T-helper 2 cell treated with Interferon-gamma antibody and Interleukin-4, amounts not matched to agents 100 ng/mL and 5 ng/mL, for 36 hours (primary cell): ENCODE measurements around the gene CDC25B. TPM values are rescaled to one million over a fixed set of nuclear protein-coding genes. Genes with fewer than 3 reads are reported as not detected.
"Not testable (repeated sequence)": the region's sequence is repeated elsewhere in the genome, so short reads cannot be mapped to it uniquely, and the experiment has no call there.

Experiments
- intact Hi-C: fragments of 100-400 bp; cut with micrococcal nuclease; formaldehyde crosslinking; loops from one replicate; pipeline ENCODE4 v1.15.1; 2023
- total RNA-seq: library from RNA; stranded (reverse); gene quantifications from 2 replicates; pipeline ENCODE4 v1.2.3, GENCODE V29; 2022

Gene CDC25B
- total RNA-seq, 1 donor from 2014 or later = 404 TPM

DNA sequence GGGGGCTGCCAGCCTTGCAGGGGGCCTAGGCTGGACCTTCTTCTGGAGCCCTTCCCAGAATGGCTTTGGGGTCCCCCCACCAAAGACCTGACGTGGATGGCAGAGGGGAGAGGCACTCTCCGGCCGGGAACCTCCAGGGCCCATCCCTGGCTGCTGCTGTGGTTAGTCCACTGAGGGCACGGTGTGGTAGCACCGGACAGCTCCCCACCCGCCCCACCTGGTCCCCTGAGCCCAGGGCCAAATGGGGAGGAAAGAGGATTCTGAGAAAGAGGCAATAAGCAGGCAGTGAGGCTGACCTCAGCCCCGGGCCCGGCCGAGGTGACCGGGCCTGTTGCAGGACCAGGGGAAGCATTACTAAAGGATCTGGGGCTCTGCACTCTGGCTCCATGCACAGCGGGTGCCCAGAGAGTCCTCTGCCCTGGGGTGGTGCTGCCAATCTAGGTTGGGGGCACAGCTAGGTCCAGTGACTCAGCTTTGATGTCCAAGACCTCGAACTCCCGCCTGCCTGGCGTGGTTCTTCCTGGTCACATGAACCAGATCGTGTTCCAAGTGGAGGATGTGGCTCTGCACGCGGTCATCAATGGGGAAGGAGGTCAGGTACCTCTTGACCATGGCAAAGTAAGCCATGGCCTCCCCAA, 11.8 kb upstream of the CDC25B start:
- intact Hi-C loops = no loop called here

DNA sequence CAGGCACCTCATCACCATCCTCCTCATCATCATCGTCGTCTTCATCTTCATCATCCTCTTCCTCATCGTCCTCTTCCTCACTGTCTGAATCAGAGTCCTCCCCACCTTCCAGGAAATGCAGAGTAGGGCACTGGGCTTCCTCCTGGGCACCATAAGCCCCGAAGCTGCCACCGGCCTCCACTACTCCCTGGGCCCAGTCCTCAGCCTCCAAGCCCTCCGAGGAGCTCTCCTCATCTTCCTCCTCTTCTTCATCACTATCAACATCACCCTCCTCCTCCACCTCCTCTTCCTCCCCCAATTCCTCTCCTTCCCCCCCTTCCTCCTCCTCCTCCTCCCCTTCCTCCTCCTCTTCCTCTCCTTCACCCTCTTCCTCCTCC, 11.3 kb upstream of the CDC25B start:
- intact Hi-C loops = no loop called here

DNA sequence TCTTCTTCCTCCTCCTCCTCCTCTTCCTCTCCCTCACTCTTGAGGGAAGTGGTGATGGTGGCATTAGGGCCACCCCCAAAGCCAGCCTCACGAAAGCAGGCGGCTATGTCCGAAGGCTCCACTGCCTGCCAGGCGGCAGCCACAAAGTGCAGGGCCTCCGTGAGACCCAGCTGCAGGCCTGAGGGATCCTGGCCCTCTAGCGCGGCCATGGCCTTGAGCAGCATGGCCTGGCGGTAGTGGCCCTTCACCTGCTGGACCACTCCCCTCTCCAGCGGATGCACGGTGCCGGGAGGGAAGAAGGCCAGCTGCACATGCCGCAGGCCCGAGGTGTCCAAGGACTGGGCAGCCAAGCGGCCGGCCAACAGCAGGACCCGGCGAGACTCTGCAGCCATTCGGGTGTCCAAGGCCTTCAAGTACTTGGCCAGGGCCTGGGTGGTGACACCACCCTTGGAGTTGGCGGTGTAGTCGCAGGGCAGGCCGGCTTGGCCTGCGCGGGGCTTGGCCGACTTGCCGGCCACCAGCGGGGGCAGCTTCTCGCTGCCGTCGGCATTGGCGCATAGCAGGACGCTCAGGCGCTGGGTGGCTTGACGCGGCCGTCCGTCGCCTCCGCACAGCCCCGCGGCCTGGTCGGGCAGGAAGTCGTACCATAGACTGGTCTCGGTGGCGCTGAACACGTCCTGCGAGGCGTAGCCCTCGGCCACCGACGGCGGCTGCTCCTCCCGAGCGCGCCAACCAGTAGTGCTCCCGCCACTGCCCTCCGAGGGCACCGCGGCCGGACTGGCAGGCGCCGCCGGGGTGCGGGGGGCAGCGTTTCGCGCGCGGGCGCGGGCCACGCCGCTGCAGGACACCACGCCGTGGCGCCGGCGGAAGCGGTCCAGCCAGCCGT, 10.6 kb upstream of the CDC25B start:
- intact Hi-C loops = loop anchor here (1.0 to 2.0 kb wide), 4 partner anchors 19 to 299 kb away; partner anchors contain the start of genes ADISSP and AP5S1

DNA sequence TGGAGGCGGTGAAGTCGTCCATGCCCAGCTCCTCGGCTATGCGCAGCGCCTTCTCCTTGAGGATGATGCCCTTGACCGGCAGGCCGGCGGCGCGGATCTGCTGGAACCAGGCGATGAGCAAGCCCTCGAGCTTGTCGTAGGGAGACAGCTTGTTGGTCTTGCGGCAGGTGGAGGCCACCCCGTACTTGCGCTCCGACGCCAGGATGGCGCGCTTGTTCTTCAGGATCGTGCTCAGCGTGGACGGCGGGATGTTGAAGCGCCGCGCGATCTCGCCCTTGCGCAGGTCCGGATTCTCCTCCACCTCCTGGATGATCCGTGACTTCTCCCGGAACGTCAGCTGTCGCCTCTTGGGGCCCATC, 10.0 kb upstream of the CDC25B start:
- intact Hi-C loops = loop anchor here (1.0 to 2.0 kb wide), 4 partner anchors 19 to 299 kb away; partner anchors contain the start of genes ADISSP and AP5S1

DNA sequence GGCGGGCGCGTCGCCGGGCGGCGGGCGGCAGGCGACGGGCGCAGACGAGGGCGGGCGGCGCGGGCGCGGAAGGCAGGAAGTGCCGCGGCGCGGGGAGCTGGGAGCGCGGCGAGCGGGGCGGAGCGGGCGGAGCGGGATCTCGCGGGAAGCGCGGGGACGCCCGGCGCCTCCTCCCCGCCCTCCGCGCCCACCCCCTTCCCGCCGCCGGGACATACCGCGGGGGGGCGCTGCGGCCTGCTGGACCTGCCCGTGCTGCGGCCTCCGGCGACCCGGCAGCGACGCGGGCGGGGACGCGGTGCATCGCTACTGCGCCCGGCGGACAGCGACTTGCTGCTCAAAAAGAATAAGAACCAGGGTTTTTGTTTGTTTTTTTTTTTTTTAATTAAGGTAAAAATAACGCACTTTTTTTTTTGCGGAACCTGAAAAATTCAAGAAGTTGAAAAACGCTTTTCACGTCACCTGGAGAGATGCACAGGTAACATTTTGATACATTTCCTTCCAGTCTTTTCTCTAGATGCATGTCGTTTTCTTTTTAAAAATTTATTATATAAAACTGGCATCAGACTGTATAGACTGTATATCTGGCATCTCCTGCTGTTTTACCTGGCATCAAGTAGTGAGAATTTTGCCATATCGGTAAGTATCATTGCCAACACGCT, 9.3 kb upstream of the CDC25B start, which contains the start of gene CENPB:
Gene CENPB, minus strand, starts transcription at position 76 of the 659 bp plus-strand sequence. CDS start 257 bp downstream, outside the sequence.
- intact Hi-C loops = loop anchor here (1.0 to 2.0 kb wide), 4 partner anchors 20 to 298 kb away; partner anchors contain the start of genes ADISSP and AP5S1

DNA sequence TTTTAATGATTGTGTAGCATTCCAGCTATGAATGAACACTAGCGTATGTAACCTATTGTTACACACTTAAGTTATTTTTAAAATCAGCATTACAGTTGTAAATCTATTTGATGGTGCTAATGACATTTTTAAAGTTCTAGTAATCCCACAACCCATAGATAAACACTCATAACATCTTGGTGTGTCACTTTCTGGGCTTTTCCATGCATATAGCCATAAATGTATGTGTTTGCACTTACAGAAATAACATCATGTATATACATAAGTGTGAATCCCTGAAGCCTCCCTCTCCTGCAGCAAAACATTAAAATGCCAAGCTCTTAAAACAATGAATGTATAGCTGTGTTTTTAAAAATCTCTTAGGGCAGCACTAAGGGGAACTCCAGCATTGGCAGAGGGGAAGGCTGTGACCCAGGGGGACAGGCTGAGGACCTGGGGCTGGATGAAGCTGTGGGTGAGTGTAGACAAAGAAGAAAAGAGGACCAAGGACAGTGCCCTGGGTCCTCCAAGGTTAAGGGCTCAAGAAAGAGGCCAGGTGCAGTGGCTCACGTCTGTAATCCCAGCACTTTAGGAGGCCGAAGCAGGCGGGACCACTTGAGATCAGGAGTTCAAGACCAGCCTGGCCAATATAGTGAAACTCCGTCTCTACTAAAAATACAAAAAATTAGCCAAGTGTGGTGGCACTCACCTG, 8.6 kb upstream of the CDC25B start:
- intact Hi-C loops = loop anchor here (2.0 kb wide), 3 partner anchors 21 to 297 kb away; partner anchors contain the start of gene ADISSP

DNA sequence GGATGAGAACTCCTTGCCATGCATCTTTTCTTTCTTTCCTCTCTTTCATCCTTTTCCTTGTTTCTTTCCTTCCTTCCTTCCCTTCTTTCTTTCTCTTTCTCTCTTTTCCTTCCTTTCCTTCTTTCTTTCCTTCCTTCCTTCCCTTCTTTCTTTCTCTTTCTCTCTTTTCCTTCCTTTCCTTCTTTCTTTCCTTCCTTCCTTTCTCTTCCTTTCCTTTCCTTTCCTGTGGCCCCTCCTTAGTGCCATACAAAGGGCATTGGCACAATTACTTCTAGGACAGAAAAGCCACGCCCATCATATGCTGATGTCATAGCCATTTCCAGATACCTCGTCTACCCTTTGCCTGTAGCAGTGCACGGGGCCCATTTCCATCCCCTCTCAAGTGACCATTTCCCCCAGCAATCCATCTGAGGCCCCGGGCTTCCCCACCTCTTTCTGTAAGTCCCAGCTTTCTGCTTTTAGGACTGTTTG, 7.4 kb upstream of the CDC25B start:
- intact Hi-C loops = no loop called here

DNA sequence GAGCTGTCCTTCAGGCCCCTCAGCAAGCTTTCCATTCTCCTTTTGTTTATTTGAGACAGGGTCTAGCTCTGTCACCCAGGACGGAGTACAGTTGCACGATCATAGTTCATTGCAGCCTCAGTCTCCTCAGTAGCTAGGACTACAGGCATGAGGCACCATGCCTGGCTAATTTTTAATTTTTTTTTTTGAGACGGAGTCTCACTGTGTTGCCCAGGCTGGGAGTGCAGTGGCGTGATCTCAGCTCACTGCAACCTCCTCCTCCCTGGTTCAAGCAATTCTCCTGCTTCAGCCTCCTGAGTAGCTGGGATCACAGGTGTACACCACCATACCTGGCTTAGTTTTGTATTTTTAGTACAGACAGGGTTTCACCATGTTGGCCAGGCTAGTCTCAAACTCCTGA, 6.9 kb upstream of the CDC25B start:
- intact Hi-C loops = not testable (repeated sequence)

DNA sequence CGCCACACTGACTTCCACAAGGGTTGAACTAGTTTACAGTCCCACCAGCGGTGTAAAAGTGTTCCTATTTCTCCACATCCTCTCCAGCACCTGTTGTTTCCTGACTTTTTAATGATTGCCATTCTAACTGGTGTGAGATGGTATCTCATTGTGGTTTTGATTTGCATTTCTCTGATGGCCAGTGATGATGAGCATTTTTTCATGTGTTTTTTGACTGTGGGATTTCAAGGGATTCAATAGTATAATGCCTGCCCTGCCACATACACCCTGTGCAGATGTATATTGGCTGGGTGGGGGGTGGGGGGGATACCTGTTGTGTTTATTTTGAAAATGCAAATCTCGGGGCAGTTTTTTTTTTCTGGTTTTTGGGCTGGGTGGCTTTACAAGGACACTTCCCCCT, 1.9 kb upstream of the CDC25B start:
- intact Hi-C loops = loop anchor here (10.0 kb wide), 1 partner anchor 221 kb away; the partner anchor contains the start of gene RNF24

DNA sequence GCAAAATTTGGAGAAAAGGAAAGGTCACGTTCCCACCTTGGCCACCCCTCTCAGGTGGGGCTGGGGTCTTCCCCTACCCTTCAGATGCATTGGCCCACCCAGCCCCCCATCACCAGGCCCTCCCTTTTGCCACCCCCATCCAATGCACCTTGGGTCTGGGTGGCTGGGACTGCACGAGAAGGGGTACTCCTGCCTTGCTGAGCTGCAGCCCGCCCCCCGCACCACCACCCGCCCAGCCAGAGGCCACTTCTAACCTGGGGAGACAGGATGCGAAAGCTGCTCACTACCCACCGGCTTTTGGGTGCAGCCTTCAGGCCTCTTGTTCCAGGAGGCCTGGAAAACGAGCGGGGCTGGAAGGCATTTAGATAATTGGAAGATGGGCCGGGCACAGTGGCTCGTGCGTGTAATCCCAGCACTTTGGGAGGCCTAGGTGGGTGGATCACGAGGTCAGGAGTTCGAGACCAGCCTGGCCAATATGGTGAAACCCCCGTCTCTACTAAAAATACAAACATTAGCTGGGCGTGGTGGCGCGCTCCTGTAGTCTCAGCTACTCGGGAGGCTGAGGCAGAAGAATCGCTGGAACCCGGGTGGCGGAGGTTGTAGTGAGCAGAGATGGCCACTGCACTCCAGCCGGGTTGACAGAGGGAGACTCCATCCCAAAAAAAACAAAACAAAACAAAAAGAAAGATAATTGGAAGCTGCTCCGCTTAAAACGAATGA, 1.2 kb upstream of the CDC25B start:
- intact Hi-C loops = loop anchor here (1.0 to 10.0 kb wide), 2 partner anchors 16 to 220 kb away; partner anchors contain the start of gene RNF24

DNA sequence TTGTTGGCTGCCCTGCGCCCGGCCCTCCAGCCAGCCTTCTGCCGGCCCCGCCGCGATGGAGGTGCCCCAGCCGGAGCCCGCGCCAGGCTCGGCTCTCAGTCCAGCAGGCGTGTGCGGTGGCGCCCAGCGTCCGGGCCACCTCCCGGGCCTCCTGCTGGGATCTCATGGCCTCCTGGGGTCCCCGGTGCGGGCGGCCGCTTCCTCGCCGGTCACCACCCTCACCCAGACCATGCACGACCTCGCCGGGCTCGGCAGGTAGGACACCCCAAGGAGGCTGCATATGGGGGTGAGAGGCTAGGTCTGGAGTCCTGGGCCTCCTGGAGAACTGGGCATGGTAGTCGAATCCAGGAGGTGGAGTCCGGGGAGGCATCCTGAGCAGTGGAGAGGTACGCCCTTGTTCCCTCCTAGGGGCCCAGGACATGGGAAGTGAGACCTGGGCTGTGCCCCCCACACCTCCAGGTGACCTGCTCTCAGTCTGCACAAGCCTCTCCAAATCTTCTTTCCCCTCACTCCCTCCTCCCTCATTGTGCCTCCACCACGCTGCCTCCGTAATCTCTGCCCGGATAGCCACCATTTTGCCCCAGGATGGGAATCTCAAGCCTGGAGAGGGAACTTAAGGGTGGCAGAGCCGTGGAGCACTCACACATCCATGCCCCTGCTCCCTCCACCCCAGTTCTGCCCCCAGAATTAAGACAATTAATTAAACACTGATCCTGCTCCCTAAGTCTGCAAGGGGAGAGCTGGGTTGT, 541 bp downstream of the CDC25B start:
- intact Hi-C loops = loop anchor here (1.0 to 10.0 kb wide), 3 partner anchors 24 to 218 kb away; partner anchors contain the start of genes AP5S1, PANK2 and RNF24

DNA sequence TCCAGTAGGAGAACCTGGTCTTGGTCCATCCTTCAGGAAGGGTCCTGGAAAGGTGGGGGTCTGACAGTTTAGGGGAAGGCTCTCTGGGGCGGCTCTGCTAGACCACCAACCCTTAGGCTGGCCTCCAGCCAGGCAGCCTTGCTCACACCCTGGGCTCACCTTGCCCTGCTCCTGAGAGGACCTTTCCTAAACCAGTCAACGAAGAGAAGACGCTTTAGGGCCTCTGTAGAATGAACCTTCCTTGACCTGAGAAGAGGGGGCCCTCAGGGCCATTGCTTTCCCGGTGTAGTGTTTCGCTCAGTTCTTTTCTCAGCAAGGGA, 1.1 kb downstream of the CDC25B start:
- intact Hi-C loops = loop anchor here (2.0 to 10.0 kb wide), 2 partner anchors 92 to 218 kb away; partner anchors contain the start of genes PANK2 and RNF24

DNA sequence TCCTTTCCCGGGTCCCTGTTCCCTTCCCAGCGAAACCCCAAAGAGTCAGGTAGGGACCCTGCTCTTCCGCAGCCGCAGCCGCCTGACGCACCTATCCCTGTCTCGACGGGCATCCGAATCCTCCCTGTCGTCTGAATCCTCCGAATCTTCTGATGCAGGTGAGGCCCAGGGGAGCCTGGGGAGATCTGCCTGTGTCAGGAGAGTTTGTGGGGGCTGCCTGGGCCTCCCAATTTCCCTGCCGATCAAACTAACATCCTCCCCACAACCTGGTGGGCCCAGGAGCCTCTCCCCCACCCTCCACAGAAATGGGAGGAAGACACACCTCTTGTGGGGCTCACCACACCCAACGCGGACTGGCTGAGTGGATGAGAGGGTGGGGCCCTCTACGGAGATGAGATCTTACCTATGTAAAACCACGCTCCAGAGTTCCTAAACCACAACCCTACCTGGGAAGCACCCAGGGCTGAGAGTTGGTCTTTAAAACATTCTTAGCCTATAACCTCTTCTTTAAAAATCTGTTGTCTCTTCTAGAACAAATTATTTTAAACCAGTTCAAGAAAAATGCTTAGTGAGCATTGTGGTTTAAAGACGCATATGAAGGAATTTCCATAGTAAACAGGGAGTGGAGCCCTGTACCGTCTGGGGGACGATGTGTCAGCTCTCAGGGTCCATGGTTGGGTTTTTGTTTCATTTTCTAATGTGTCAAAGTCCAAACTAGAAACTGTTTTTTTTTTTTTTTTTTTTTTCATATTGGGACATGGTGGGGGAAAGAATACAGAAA, 1.7 kb downstream of the CDC25B start:
- intact Hi-C loops = loop anchor here (2.0 to 10.0 kb wide), 2 partner anchors 91 to 217 kb away; partner anchors contain the start of genes PANK2 and RNF24

DNA sequence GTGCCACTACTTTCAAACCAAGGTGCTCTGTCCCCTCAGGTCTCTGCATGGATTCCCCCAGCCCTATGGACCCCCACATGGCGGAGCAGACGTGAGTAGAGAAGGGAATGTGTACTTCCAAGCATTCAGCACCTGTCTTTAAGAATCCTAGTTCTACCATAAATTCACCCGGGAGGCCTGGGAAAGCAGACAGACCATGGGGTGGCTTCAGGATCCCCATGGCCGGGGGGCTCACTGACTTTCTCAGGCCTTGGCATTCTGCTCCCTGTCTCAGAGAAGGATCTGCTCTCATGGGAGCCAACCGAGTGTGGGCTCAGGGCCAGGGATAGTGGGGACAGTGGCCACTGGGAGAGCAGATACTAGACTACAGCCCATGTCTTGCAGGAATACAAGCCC, 2.3 kb downstream of the CDC25B start:
- intact Hi-C loops = loop anchor here (10.0 kb wide), 1 partner anchor 216 kb away; the partner anchor contains the start of gene RNF24

DNA sequence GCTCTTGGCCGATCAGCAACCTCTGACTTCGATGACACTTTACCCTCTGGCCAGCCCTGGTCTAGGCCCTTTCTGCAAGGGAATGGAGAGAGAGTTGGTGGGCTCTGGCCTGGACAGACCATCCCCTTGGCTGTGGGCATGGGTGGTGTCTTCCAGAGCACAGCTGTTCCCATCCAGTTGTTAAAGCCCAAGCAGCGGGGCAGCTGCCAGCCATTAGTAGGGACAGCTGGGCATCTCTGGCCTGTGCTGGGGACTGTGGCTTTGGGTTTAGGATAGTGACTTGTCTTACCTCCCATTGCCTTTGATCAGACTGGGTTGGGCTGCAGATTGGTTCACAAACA, 2.8 kb downstream of the CDC25B start:
- intact Hi-C loops = loop anchor here (1.0 to 10.0 kb wide), 2 partner anchors 12 to 216 kb away; partner anchors contain the start of gene RNF24

DNA sequence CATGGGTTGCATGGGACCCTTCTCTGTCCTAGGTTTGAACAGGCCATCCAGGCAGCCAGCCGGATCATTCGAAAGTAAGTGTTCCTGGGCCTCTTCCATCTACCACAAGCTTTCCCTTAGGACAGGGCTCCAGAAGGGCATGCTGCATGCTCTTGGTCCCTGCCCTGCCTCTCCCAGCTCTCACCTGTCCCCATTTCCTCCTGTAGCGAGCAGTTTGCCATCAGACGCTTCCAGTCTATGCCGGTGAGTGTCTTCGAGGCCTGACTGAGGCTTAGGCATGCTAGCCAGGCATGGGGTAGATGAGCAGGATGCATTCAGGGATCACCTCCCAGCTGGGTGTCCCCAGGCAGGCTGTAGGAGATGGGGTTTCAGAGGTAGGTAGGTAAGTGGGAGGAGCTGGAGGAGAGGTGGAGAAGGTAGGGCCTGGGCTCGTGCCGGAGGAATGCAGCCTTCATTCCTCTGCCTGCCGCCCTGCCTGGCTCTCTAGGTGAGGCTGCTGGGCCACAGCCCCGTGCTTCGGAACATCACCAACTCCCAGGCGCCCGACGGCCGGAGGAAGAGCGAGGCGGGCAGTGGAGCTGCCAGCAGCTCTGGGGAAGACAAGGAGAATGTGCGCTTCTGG, 4.3 kb downstream of the CDC25B start:
- intact Hi-C loops = no loop called here

DNA sequence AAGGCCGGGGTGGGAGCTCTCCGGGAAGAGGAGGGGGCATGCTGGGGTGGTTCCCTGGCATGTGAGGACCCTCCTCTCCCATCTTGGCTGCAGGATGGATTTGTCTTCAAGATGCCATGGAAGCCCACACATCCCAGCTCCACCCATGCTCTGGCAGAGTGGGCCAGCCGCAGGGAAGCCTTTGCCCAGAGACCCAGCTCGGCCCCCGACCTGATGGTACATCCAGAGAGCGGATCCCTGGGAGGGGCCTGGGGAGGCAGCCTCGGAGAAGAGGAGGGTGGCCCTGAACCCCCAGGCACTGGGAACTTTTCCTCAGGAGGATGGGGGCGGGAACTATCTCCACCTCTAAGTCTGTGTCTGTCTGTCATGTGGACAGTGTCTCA, 4.8 kb downstream of the CDC25B start:
- intact Hi-C loops = no loop called here

DNA sequence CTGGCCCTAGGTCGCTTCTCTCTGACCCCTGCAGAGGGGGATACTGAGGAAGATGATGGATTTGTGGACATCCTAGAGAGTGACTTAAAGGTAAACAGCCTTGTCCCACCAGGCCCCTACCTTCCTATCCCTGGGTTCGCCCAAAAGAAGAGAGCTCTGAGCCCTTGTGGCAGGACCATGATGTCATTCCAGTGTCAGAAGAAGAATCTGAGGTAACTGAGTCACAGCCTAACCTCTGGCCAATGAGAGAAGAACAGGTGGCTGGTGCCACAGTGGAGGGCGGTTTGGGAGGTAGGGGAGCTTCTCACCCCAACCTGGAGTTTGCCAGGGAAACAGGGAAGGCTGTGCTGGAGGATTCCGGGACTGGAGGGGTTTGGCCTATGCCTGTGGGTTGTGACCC, 5.2 kb downstream of the CDC25B start:
- intact Hi-C loops = no loop called here
